ENCODE measurements around the gene ABCA1. TPM values are rescaled to one million over a fixed set of nuclear protein-coding genes. Genes with fewer than 3 reads are reported as not detected.

The ABCA1 gene
- total and polyA plus RNA-seq, 10 of the 15 experiments (the other 5 are each of a cell fraction or from before 2014, with no cell fraction given) = 0.01 to 0.56 (median 0.16) TPM

GRCh38 chr9:104968025-104968982, 40.3 kb upstream of the ABCA1 start (continued):
- TF ChIP-seq ZBTB40 (IDR thresholded peaks at IDR 0.05; ENCODE audit: borderline replicate concordance) (no peak), POLR2AphosphoS2 (IDR thresholded peaks at IDR 0.05; ENCODE audit: low read depth, low read length) (no peak), LARP7 (IDR thresholded peaks at IDR 0.05) (no peak), SMAD1 (IDR thresholded peaks at IDR 0.05; ENCODE audit: low read depth, partially characterized antibody) (no peak), BCLAF1 (IDR thresholded peaks at IDR 0.05) (no peak), BACH1 (IDR thresholded peaks at IDR 0.05; ENCODE audit: borderline replicate concordance) (no peak), TARDBP (IDR thresholded peaks at IDR 0.05; ENCODE audit: borderline replicate concordance) (0 out of 2 replicates have a peak, but pooled peaks have one; percentile 61), SUZ12 (IDR thresholded peaks at IDR 0.05; ENCODE audit: unreplicated experiment) (no peak), KAT2A (conservative IDR thresholded peaks at IDR 0.05; ENCODE audit: control insufficient read depth, low read depth, low read length) (no peak), POU2F2 (IDR thresholded peaks at IDR 0.05; ENCODE audit: borderline replicate concordance, low read depth, low read length) (no peak), ZNF207 (IDR thresholded peaks at IDR 0.05; ENCODE audit: borderline replicate concordance) (no peak; the same call in 1 of the 2 replicates), ZNF274 (IDR thresholded peaks at IDR 0.05; ENCODE audit: insufficient read depth, insufficient read length) (no peak), HSF1 (IDR thresholded peaks at IDR 0.05; ENCODE audit: low read depth, low read length) (no peak), TCF3 (IDR thresholded peaks at IDR 0.05; ENCODE audit: borderline replicate concordance, insufficient read depth, low read depth, low read length) (no peak), NRF1 (conservative IDR thresholded peaks at IDR 0.05; ENCODE audit: low read depth, low read length) (peak; percentile 66), RCOR1 (conservative IDR thresholded peaks at IDR 0.05; ENCODE audit: low read depth, low read length) (no peak), RBBP5 (conservative IDR thresholded peaks at IDR 0.05) (no peak), BCL3 (IDR thresholded peaks at IDR 0.05; ENCODE audit: borderline replicate concordance, insufficient read depth, low read depth, low read length, poor library complexity, severe bottlenecking) (no peak)
